ENCODE results near the gene DEFB121. TPM values are rescaled to one million over a fixed set of nuclear protein-coding genes. Genes with fewer than 3 reads are reported as not detected.

The DEFB121 gene
- polyA plus RNA-seq, 1 donor (not counting 4 experiments of a cell fraction or from before 2014, with no cell fraction given), result not detected

DNA sequence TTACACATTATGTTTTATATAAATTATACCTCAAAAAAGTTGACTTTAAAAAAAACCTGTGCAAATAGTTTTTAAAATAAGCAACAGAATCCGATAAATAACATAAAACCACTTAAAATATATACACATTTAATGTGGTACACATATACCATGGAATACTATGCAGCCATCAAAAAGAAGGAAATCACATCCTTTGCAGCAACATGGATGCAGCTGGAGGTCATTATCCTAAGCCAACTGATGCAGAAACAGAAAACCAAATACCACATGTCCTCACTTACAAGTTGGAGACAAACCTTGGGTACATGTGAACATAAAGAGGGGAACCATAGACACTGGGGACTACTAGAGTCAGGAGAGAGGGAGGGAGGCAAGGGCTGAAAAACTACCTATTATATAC, 4.0 kb upstream of the DEFB121 start:
- no peak for TF ChIP-seq EZH2 (IDR thresholded peaks at IDR 0.05; ENCODE audit: low read length)
- TF ChIP-seq, protein P1, sequence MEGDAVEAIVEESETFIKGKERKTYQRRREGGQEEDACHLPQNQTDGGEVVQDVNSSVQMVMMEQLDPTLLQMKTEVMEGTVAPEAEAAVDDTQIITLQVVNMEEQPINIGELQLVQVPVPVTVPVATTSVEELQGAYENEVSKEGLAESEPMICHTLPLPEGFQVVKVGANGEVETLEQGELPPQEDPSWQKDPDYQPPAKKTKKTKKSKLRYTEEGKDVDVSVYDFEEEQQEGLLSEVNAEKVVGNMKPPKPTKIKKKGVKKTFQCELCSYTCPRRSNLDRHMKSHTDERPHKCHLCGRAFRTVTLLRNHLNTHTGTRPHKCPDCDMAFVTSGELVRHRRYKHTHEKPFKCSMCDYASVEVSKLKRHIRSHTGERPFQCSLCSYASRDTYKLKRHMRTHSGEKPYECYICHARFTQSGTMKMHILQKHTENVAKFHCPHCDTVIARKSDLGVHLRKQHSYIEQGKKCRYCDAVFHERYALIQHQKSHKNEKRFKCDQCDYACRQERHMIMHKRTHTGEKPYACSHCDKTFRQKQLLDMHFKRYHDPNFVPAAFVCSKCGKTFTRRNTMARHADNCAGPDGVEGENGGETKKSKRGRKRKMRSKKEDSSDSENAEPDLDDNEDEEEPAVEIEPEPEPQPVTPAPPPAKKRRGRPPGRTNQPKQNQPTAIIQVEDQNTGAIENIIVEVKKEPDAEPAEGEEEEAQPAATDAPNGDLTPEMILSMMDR (optimal IDR thresholded peaks at IDR 0.05 in 1 of 3, IDR thresholded peaks at IDR 0.05 in 1 of 3, conservative IDR thresholded peaks at IDR 0.05 in 1 of 3; ENCODE audit: extremely low read depth in 1 of 3, insufficient read depth in 2 of 3, low read length in 3 of 3), result no peak
- no peak for FAIRE-seq
- H3K9me1 ChIP-seq (ENCODE audit: control insufficient read depth, extremely low read depth, insufficient read depth, low read length), result no peaks in the 10 kb centered on the region

DNA sequence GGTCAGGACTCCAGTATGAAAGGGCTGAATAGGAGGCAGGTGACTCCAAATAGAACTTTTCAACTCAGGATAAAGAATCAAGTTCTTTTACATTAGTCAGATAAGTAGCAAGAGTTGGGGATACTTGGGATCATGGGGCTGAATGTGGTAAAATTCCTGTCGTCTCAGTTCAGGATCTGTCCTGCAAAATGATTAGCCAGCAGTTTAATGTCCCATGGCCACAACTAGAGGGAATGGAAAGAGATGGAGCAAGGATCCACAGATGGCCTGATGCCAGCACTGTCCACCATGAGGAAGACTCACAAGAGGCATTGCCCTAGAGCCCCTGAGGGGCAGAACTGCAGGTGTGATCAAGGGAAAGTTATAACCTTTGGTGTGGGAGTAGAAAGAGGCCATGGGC, 2.1 kb downstream of the DEFB121 start:
- H3K36me3 ChIP-seq (ENCODE audit: control insufficient read depth in 2 of 2, extremely low read depth in 1 of 2, insufficient read depth in 2 of 2, low read length in 2 of 2), result no peaks in the 10 kb centered on the region
- FAIRE-seq (no peak), DNase-seq (ENCODE audit: low read depth, low spot score) (no peak)
- no peaks in the 10 kb centered on the region for H3K9me3 ChIP-seq (ENCODE audit: control insufficient read depth, low read depth, low read length)
- no peaks in the 10 kb centered on the region for H3K4me1 ChIP-seq (ENCODE audit: control insufficient read depth, extremely low read depth, insufficient read depth, low read length)
- H3K79me2 ChIP-seq (ENCODE audit: control insufficient read depth, insufficient read depth, low read length), result no peaks in the 10 kb centered on the region
- no peak overlapping the region for H2AFZ ChIP-seq (ENCODE audit: control insufficient read depth, low read length)
- no peak overlapping the region for H3K9ac ChIP-seq (ENCODE audit: control insufficient read depth, extremely low read depth, insufficient read depth, low read length)
- no peak overlapping the region for H3K4me2 ChIP-seq (ENCODE audit: control insufficient read depth, extremely low read depth, insufficient read depth, low read depth, low read length)
- no peaks in the 10 kb centered on the region for H3K9me1 ChIP-seq (ENCODE audit: control insufficient read depth, extremely low read depth, insufficient read depth, low read length)
- H3K27ac ChIP-seq (ENCODE audit: control insufficient read depth, insufficient read depth, low read length), result no peak overlapping the region
- TF ChIP-seq, protein P1 (optimal IDR thresholded peaks at IDR 0.05 in 1 of 3, IDR thresholded peaks at IDR 0.05 in 1 of 3, conservative IDR thresholded peaks at IDR 0.05 in 1 of 3; ENCODE audit: extremely low read depth in 1 of 3, insufficient read depth in 2 of 3, low read length in 3 of 3), result no peak
- TF ChIP-seq EZH2 (IDR thresholded peaks at IDR 0.05; ENCODE audit: low read length), result no peak
- no peaks in the 10 kb centered on the region for H3K27me3 ChIP-seq (ENCODE audit: control insufficient read depth, extremely low read depth, insufficient read depth, low read length)
- dilution Hi-C loops (cut with MboI; ENCODE audit: extremely low pct_ligation_motif_present, low sequenced_read_pairs), result no loop called here
- no peak overlapping the region for H3K4me3 ChIP-seq (ENCODE audit: control insufficient read depth in 2 of 3, extremely low read depth in 1 of 3, insufficient read depth in 2 of 3, low read depth in 1 of 3, low read length in 3 of 3)
- no peaks in the 10 kb centered on the region for H4K20me1 ChIP-seq (ENCODE audit: control insufficient read depth, extremely low read depth, insufficient read depth, low read length)

More for the DNA sequence above, 4.0 kb upstream of the DEFB121 start:
- Histone ChIP-seq H3K4me1 (ENCODE audit: control insufficient read depth, extremely low read depth, insufficient read depth, low read length) (no peaks in the 10 kb centered on the region), H3K4me2 (ENCODE audit: control insufficient read depth, extremely low read depth, insufficient read depth, low read depth, low read length) (no peak overlapping the region), H2AFZ (ENCODE audit: control insufficient read depth, low read length) (no peak overlapping the region), H3K9ac (ENCODE audit: control insufficient read depth, extremely low read depth, insufficient read depth, low read length) (no peak overlapping the region), H3K27ac (ENCODE audit: control insufficient read depth, insufficient read depth, low read length) (no peak overlapping the region), H3K27me3 (ENCODE audit: control insufficient read depth, extremely low read depth, insufficient read depth, low read length) (no peaks in the 10 kb centered on the region), H3K79me2 (ENCODE audit: control insufficient read depth, insufficient read depth, low read length) (no peaks in the 10 kb centered on the region), H3K36me3 (ENCODE audit: control insufficient read depth in 2 of 2, extremely low read depth in 1 of 2, insufficient read depth in 2 of 2, low read length in 2 of 2) (no peaks in the 10 kb centered on the region), H3K4me3 (ENCODE audit: control insufficient read depth in 2 of 3, extremely low read depth in 1 of 3, insufficient read depth in 2 of 3, low read depth in 1 of 3, low read length in 3 of 3) (no peak overlapping the region), H4K20me1 (ENCODE audit: control insufficient read depth, extremely low read depth, insufficient read depth, low read length) (no peaks in the 10 kb centered on the region), H3K9me3 (ENCODE audit: control insufficient read depth, low read depth, low read length) (no peaks in the 10 kb centered on the region)
- DNase-seq (ENCODE audit: low read depth, low spot score), result no peak
- dilution Hi-C loops (cut with MboI; ENCODE audit: extremely low pct_ligation_motif_present, low sequenced_read_pairs), result no loop called here

Data from keratinocyte (primary cell).